ENCODE measurements around the gene BANP. TPM values are rescaled to one million over a fixed set of nuclear protein-coding genes. Genes with fewer than 3 reads are reported as not detected.

Gene BANP
- total and polyA plus RNA-seq, 2 donors (not counting 3 experiments of a cell fraction or from before 2014, with no cell fraction given), result 22.4 to 33.8 TPM

- Histone ChIP-seq H3K79me2 (ENCODE audit: control insufficient read depth, insufficient read depth, low read length) (no peaks in the 10 kb centered on the region), H3K4me1 (ENCODE audit: control insufficient read depth, extremely low read depth, insufficient read depth, low read length) (peaks cover 12% of the 10 kb centered on the region), H2AFZ (ENCODE audit: low read depth, low read length) (no peak overlapping the region), H3K9me1 (replicated peaks; ENCODE audit: control insufficient read depth, extremely low read depth, insufficient read depth, low read length) (no peaks in the 10 kb centered on the region), H3K9ac (replicated peaks; ENCODE audit: extremely low read depth, insufficient read depth, low read length) (no peak overlapping the region), H3K9me3 (replicated peaks; ENCODE audit: control insufficient read depth, insufficient read depth, low read length) (no peaks in the 10 kb centered on the region), H3K4me3 (replicated peaks in 1 of 3; ENCODE audit: insufficient read depth in 1 of 3, low read depth in 1 of 3, low read length in 3 of 3) (no peak overlapping the region), H3K27ac (ENCODE audit: insufficient read depth, low read depth, low read length) (no peak overlapping the region), H3K36me3 (ENCODE audit: control insufficient read depth in 2 of 2, extremely low read depth in 1 of 2, insufficient read depth in 2 of 2, low read length in 2 of 2) (no peaks in the 10 kb centered on the region), H3K27me3 (ENCODE audit: control insufficient read depth in 2 of 2, insufficient read depth in 2 of 2, low read length in 2 of 2) (peaks cover 0 to 2% of the 10 kb centered on the region in 2 experiments), H4K20me1 (replicated peaks; ENCODE audit: control insufficient read depth, extremely low read depth, insufficient read depth, low read length) (no peaks in the 10 kb centered on the region), H3K4me2 (ENCODE audit: insufficient read depth, low read length) (no peak overlapping the region)
- no peak for FAIRE-seq
- dilution Hi-C loops (cut with MboI; ENCODE audit: extremely low pct_ligation_motif_present, low sequenced_read_pairs) (no loop called here), intact Hi-C loops (cut with micrococcal nuclease) (no loop called here)
- TF ChIP-seq MAX (IDR thresholded peaks at IDR 0.05; ENCODE audit: insufficient read depth, insufficient read length), result no peak
- TF ChIP-seq POLR2A (IDR thresholded peaks at IDR 0.05; ENCODE audit: low read depth, low read length), result no peak
- TF ChIP-seq MYC (IDR thresholded peaks at IDR 0.05; ENCODE audit: low read depth, low read length), result no peak
- no peak for TF ChIP-seq FOS (IDR thresholded peaks at IDR 0.05; ENCODE audit: borderline replicate concordance, insufficient read depth, low read length)
- no peak for TF ChIP-seq JUN (IDR thresholded peaks at IDR 0.05; ENCODE audit: borderline replicate concordance, insufficient read depth, insufficient read length, low read depth)
- no peak for TF ChIP-seq POLR2AphosphoS5 (IDR thresholded peaks at IDR 0.05; ENCODE audit: insufficient read depth, low read depth, low read length)
- no peak for TF ChIP-seq EZH2 (IDR thresholded peaks at IDR 0.05; ENCODE audit: borderline replicate concordance, low read depth, low read length, severe bottlenecking)
- TF ChIP-seq GATA2 (IDR thresholded peaks at IDR 0.05; ENCODE audit: insufficient read depth, insufficient read length, low read depth, low read length), result no peak
- TF ChIP-seq CTCF (IDR thresholded peaks at IDR 0.05; ENCODE audit: extremely low read depth in 1 of 2, insufficient read depth in 1 of 2, low read depth in 1 of 2, low read length in 2 of 2), result no peak
- ChIA-PET POLR2A (no interaction called here), CTCF (no interaction called here)
- no TSS peak for BruUV-seq (replicated peaks)
- no peak for DNase-seq (ENCODE audit: low read depth, low spot score)
These were observed 170.8 kb downstream of the BANP start for GRCh38 chr16:88121886-88122580.

Small RNAs within 50 kb of the gene (small RNA-seq; reads per million reads assigned to genes)
- not detected for gene AC127455.1 (ENCODE audit: insufficient read depth, insufficient read length, low read depth, low replicate concordance)

Other genes with a start within 250 kb of the BANP start
- 46.2 and 46.7 TPM in 2 replicates for gene KLHDC4, start 185.4 kb upstream of the BANP start, total RNA-seq
- gene KLHDC4, start 185.4 kb upstream of the BANP start, polyA plus RNA-seq, result 24.7 and 25.9 TPM in 2 replicates
- gene SLC7A5, start 81.9 kb upstream of the BANP start, total RNA-seq, result 29.2 and 30.7 TPM in 2 replicates
- gene SLC7A5, start 81.9 kb upstream of the BANP start, polyA plus RNA-seq, result 14.1 and 17.3 TPM in 2 replicates
- not detected in 2 replicates for gene CA5A, start 14.9 kb upstream of the BANP start, total RNA-seq
- not detected in 2 replicates for gene CA5A, start 14.9 kb upstream of the BANP start, polyA plus RNA-seq

All from endothelial cell of umbilical vein (primary cell).